UCSD-AML1 (cell line): ENCODE data around the gene ANGEL1.

Source experiments
- DNase-seq: peaks from one replicate; lab custom pipeline; 2025; ENCODE audit not compliant: unreplicated experiment; lab: John Stamatoyannopoulos, UW

Gene ANGEL1, protein sequence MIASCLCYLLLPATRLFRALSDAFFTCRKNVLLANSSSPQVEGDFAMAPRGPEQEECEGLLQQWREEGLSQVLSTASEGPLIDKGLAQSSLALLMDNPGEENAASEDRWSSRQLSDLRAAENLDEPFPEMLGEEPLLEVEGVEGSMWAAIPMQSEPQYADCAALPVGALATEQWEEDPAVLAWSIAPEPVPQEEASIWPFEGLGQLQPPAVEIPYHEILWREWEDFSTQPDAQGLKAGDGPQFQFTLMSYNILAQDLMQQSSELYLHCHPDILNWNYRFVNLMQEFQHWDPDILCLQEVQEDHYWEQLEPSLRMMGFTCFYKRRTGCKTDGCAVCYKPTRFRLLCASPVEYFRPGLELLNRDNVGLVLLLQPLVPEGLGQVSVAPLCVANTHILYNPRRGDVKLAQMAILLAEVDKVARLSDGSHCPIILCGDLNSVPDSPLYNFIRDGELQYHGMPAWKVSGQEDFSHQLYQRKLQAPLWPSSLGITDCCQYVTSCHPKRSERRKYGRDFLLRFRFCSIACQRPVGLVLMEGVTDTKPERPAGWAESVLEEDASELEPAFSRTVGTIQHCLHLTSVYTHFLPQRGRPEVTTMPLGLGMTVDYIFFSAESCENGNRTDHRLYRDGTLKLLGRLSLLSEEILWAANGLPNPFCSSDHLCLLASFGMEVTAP

DNA sequence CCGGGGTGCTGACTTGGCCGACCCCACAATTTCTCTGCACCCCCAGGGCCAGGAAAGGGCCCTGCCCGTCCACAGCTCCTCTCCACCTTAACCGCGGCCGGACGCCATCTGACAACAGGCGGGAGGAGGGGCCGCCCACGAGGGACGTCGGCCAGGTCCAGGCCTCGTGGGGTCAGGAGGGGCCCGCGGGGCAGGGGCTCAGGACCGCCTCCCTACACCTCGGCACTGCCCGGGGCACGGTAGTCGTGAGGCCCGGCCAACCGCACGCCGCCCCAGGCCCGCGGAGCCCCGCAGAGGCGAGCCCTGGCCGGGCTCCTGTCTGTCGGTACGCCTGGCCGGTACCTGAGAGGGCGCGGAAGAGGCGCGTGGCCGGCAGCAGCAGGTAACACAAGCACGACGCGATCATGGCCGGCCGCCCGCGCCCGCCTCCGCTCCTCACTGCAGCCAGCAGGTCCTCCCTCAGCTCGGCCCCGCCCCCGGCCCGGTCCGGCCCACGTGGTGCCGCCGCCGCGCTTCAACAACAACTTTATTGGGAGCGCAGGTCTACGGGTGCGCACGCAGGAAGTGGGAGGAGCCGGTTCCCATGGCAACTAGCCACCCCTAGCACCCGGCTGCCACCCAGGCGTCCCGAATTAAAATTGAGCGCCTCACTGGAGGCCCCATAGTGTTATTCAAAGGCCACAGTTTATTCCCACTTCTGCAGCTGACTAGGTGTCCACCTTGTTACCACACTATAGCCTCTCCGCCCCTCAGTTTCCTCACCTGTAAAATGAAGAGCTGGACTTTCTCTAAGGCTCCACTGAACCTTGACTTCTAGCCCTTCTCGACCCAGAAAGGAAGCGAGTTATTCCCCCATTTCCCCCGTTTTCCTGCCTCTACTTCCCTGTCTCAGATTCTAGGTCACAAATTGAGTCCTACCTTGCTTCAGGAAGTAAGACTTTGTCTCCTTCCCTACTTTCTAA, at the start of gene ANGEL1:
Gene ANGEL1, minus strand, starts transcription at position 461 of the 962 bp plus-strand sequence. Its CDS starts 55 bp downstream, at position 406.
- peak; percentile 96 for DNase-seq

DNA sequence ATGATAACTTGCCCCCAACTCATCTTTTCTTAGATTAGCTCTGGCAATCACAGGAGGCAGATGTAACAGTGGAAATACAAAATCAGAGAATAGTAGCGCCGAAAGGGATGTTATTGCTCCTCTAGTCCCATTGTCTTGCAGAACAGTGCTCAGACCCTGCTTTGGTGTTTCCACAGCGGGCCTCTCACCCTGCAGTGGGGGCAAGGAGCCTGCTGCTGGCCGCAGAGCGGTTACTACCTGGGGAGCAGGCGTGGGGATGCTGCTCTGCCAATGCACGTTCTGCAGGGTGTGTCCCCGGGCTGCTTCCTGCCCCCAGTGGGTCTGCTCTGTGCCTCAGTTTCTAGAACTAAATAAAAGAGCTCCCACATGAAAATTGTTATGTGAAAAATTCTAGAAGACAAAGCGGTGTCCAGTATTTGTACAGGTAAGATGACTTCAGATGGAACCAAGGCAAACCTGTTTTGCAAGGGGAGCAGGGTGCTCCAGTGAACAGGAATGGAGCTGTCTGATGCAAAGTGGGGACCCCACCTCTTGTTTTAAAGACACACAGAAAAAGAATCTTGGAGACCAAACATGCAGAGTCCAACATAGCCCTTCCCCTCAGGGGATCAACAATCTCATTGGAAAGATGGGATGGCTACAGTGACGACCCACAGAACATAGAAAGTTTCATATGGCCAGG, 49.0 kb upstream of the ANGEL1 start:
- no peak for DNase-seq

DNA sequence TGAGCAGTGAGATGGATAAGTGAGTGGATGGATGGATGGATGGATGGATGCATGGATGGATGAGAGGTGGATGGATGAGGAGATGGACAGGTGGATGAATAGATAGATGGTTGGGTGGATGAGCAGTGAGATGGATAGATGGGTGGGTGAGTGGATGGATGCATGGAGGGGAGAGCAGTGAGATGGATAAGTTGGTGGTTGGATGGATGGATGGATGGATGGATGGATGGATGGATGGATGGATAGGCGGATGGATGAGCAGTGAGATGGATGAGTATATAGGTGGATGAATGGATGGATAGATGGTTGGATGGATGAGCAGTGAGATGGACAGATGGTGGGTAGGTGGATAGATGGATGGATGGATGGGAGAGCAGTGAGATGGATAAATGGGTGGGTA, 44.1 kb upstream of the ANGEL1 start:
- DNase-seq, result no peak

DNA sequence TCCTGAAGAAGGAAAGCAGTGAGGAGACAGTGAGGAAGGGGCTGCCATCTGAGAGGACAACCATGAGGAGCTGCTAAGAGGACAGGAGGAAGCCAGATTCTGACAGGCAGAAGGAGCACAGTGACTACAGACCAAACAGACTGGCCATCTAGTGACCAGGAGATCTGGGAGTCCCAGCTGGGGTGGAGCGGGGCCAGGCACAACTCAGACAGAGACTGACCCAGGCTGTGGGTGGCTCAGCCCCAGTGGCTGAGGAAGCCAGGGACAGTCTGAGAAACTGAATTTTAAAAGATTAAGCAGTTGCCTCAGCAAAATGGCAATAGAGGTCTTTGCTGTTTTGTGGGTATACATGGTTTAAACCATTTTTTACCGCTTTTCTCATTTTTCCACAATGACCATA, 42.4 kb upstream of the ANGEL1 start:
- no peak for DNase-seq

DNA sequence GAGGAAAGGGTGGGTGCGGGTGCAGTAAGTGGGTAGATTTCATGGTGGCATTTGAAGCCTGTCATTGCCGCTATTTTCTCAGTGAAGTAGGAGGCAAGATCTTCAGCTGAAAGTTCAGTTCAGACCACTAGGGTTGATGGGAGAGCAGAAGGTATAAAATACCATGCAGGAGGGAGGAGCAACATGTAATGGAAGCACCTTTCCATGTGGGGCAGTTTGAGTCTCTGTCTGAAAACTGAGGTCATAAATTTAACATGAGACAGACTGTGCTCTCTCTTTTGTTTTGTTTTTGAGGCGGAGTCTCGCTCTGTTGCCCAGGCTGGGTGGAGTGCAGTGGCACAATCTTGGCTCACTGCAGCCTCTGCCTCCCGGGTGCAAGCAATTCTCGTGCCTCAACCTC, 36.2 kb upstream of the ANGEL1 start:
- no peak for DNase-seq

DNA sequence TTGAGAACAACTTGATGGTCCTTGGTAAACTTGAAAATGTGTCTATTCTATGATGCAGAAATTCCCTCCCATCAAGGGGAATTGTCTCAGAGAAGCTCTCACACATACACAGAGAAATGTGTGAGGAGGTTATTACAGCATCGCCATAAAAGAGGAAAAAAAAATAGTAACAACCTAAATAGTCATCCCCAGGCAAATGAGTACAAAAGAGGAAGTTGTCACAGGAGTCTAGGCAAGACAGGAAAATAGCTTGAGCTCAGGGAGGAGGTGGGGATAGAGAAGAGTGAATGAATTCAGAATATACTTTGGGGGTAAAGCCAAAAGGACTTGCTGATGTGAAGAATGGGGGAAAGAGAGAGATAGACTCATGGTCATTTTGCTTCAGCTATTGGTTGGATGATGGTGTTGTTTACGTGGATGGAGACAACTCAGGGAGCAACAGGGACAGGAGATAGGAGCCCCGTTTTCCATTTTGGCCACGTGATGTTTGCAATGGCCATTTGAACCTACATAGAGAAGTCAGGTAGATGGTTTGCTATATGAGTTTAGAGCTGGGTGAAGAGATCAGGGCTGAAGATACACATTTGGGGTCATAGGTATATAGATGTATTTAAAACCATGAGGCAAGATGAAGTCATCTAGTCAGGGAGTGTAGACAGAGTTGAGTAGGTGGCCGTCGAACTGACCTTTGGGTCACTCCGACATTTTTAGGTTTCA, 33.8 kb upstream of the ANGEL1 start:
- DNase-seq, result no peak

DNA sequence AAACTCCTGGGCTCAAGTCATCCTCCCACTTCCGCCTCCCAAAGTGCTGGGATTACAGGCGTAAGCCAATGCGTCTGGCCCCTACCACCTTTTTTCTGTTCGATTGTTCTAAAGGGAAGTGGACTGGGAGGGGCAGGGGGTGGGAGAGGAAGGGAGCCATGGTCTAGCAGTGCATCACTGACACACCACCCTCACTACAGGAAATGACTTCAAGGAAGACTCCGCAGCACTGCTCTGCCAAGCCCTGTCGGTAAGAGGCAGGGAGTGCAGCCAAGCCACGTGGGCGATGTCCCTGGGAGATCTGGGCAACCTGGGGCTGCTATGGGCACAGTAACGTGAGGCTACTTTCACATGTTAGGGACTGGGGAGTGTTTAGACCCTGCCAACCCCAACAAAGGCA, 31.5 kb upstream of the ANGEL1 start:
- peak; percentile 80 for DNase-seq

DNA sequence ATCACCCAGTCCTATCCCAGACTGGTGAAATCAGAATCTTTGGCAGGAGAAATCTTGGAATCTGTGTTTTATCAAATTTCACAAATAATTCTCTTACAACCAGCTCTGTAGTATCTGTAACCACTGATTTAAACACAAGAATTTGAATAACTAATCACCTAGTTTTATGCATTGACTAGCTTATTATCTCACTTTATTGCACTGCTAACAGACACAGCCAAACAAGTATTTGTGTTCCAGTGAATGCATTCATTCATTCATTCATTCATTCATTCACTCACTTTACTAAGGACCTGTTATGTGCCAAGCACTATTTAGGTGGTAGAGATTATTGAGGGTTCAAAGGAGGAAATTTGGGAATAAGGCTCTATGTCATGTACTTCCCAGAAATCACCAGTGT, 29.7 kb upstream of the ANGEL1 start:
- DNase-seq, result no peak

DNA sequence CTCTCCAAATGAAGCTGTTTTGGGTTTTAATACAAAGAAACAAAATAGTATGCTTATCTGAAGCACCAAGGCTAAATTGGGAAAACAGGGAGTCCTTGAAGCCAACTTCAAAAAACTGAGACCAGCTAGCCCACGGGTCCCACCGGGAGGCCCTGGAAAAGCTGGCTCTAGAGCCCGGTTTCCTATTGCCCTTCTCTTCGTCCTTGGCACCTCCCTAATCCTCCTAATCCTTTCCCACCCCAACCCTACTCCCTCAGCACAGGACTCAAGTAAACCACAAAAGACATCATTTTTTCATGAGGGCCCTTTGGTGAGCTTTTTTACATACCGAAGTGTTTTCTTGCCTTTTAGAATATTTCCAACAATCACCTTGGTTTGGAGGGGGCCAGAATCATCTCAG, 24.8 kb upstream of the ANGEL1 start:
- no peak for DNase-seq

DNA sequence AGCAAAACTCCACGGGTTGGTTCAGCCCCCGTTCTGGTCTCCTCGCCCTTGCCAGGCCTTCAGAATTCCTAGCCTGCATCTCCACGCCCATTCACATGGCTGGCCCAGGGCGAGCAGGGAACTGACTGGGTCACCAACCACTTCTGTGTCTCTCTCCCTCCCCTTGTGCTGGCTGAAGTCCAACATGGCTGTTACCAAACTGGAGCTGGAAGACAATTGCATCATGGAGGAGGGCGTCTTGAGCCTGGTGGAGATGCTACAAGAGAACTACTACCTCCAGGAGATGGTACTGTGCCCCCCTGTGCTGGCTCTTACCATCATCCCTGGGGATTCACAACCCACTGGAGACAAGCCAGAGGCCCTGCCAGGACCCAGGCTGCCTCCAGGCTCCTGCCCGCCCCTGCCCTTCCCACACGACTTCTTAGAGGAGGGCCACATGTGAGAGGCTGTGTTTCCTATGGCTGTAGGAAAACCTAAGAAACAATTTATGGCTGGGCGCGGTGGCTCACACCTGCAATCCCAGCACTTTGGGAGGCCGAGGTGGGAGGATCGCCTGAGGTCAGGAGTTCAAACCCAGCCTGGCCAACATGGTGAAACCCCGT, 23.4 kb upstream of the ANGEL1 start:
- no peak for DNase-seq

DNA sequence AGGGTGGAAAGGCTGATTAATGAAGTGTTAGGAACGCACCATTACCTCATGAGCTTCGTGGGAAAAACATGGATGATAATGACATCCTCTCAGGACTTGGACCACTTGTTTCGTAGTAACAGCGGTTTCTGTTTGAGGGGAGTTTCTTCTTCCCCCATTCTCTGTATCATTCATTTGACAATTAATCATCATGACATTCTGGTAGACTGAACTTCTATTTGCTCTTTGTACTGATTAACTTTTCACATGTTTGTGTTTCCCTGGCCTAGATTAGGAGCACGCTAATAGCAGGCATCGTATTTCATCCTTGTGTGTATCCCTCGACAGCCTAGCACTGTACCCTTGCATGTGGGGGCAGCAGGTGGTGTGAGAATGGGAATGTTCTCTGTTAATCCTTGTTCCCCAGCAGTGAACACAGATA, 21.6 kb upstream of the ANGEL1 start:
- no peak for DNase-seq

DNA sequence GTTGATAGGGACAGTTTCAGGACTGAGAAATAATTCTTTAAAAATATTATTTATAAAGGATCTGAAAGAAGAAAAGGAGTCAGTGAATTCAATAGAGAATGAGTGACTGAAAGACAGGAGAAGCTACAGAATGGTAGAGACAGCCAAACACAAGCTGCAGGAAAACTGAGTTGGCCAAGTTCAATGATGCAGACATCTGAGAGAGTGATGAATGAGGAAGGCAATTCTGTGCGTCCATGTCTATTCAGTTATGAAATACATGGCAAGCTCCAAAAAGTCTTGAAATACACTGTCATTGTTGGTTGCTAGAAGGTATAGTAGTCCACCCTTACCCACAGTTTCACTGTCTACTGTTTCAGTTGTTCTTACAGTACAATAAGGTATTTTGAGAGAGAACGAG, 20.3 kb upstream of the ANGEL1 start:
- DNase-seq, result no peak

DNA sequence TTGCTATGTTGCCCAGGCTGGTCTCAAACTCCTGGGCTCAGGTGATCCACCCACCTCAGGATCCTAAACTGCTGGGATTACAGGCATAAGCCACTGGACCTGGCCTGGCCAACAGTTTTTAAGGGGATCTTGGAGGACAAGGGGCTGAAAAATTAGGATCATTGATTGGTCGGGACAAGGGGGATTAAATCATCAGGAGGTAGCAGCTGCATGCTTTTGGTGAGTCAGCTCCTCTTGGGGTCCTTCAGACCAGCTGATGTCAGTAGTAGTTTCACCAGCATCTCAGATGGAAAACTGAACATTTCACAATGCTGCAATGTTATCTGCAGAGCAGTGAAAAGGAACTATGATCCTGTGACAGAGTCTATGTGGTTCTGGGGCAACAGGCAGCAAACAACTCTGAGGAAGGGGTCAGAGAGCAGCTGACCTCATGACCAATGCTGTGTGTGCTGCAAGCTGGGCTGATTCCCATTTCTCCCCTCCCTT, 19.9 kb upstream of the ANGEL1 start:
- DNase-seq, result no peak

DNA sequence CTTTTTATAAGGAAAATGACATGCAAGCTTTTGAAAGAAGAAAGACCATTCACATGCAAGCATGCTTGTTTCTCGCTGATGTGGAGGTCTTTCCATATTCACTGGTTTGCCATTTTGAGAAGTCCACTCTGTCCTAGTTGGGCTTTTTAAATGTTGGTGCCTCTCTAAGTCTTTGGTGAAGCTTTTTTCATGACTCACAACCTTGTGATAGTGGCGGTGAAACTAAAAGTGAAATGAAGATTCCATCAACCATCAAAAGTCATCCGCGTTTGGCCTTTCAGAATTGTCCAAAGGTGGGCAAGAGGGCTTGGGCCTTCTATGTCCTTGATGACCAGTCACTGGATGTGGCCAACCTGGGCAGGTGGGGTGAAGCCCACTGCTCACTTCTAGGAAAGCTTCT, 17.9 kb upstream of the ANGEL1 start:
- no peak for DNase-seq

DNA sequence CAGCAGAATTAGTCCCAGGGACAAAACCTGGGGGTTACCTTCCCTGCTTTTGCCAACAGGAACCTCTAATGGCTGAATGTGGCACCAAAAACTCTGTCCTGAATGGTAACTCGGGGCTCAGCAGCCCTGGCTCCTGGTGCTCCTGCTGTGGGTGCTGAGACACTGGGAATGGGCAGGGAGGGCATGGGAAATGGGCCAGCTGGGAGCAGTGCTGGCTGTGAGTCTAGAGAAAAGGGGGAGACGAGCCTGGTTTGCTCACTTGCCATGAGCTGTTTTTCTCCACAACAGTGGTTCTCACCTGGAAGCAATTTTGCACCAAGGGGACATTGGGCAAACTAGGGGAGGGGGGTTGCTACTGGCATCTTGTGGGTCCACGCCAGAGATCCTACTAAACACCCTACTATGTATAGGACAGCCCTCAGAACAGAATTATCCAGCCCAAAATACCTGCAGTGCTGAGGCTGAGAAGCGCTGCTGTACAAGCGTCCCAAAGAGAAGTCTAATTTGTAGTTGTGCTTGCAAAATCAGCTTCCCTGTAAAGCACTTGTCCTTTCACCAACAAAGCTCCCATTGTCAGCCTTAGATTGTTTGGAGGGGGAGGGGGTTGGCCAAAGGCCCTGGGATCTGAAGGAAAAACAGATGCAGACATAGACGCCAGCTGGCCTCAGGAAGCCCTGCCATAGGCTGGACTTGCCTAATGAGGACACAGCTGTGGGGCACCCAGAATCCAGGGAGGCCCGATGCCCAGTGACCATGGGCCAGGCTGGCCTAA, 17.2 kb upstream of the ANGEL1 start:
- no peak for DNase-seq

DNA sequence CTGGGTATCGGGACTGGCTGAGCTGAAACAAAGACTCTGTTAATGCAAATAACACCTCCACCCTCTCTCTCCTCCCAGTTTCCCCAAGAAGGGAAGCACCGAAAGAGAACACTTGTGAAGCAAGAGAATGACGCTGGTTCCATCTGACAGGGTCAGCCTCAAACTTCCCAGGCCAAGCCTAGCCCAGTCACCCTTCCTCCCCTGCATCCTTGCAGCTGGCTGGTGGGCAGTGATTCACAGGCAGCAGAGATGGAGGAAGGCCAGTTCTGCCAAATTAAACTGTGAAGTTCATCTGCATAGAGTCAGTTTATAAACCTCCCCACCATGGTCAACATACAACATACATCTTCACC, 16.3 kb upstream of the ANGEL1 start:
- no peak for DNase-seq

DNA sequence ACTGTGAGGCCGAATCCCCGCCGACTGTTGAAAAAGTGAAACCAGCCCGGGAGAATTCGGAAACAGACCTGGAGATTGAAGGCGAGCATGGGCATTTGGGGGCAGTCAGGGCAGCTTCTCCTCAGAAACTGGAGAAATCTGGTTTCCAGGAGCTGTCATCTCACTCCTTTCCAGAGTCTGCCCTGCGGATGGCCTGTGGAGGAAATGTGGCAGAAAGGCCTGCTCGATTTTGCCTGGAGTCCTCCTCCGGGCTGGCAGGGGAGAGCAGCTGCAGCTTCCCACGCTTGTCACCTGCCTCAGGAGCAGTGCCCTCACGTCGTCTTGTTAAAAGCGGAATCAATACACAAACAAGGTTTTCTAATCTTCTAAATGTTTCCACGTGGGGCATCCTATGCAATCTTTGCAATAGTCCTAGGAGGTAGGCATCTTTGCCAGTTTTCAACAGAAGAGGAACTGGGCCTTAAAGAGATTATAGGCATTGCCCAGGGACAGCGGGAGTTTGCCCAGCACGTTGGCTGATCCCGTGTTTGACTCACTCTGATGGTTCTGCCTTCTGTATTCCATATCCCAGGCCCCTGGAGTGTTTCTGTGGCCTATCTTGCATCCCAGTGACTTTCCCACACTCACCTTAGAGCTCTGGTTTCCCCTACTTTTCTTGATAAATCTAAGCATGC, 15.8 kb upstream of the ANGEL1 start:
- no peak for DNase-seq

DNA sequence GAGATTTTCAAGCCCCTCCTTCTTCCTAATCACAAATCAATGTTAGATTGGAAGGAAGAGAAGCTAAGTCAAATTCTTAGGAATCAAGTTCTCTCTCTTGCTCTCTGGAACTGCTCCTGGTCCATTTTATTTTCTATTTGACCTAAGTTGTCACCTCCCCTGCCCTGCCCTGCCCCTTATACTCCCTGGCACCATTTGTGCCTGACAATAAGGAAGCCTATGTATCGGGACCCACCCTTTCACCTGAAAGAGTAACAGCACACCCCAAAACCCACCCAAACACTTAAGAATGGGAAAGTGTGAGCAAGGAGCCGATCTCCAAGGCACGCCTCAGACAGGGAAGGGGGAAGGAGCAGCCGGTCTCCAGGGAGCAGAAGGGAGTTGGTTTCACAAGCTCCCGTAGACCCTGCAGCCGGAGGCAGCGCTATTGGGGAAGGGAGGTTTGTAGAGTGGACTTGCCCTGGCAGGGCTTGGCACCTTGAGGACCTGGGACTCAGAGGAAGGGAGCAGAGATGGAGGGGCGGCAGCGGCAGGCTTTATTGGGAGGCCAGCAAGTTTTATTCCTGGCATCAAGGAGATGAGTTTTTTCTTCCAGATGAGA, 15.1 kb upstream of the ANGEL1 start:
- no peak for DNase-seq
